ENCODE data around the gene SEC16B. TPM values are rescaled to one million over a fixed set of nuclear protein-coding genes. Genes with fewer than 3 reads are reported as not detected.

The SEC16B gene
- total RNA-seq, 1 donor = not detected

DNA sequence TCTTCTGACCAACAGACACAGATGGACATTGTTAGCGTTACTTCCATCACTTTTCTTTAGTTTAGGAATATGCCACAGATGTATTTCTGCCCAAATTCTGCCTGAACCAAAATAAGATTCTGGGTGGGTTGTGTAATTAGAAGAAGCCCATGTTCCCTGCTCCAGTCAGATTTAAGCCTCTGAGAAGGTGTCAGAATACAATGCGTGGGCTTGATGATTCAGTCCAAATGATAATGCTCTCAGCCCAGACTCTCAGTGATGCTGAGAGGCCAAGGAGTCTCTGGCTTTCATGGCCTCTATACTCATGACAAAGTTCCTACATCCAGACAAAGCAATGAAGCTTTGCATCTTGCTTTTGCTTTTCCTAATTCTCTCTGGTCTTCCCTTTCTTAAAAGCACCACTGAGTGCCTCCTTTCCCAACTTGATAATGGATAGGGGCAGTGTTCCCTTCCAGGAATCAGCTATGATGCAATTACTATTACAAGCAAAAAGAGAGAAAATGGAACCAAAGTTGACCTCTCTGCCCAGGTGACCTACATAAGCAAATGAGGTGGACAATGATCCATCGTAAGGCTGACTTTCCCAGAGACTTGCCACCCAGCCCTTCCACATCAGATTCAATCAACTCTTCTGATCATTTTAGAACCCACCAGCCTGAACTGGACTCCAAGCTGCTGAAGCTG, 8.8 kb downstream of the SEC16B start:
- Histone ChIP-seq H3K9me3 (ENCODE audit: low read depth, low read length) (no peaks in the 10 kb centered on the region), H3K4me3 (ENCODE audit: low read length) (no peak overlapping the region), H3K4me1 (ENCODE audit: insufficient read depth, low read length) (no peaks in the 10 kb centered on the region), H3K27me3 (ENCODE audit: insufficient read depth, low read length) (no peaks in the 10 kb centered on the region)

DNA sequence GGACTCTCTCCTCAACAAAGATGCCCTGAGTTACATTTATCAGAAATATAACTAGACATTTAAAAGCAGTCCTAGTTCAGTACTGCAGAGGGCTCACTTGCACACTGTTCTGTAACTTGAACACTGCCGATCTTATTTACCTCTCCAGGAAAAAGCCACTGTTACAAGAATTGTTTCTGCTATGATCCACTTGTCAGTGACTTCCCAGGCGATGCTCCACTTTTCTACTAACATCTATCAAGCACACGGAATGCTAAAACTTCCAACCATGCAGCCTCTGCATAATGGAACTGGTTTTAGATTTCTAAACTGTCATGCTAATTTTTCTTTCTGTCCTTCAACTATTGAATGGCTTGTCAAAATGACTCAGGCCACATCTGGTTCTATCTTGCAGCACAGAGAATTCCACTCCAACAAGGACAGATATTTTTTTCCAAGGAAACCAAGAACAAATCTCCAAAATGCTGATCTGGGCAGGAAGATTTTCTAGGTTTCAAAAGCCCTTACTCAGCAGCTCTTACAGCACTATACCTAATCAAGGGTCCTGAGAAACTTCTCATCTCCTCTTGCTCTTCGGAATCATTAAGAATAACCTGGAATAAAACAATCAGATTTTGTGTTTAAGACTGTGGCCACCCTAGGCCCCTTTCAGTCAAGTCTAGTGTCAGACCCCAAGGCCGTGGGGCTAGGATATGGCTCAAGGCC, 9.9 kb downstream of the SEC16B start:
- no peaks in the 10 kb centered on the region for H3K4me1 ChIP-seq (ENCODE audit: insufficient read depth, low read length)
- no peaks in the 10 kb centered on the region for H3K9me3 ChIP-seq (ENCODE audit: low read depth, low read length)
- no peak overlapping the region for H3K4me3 ChIP-seq (ENCODE audit: low read length)
- H3K27me3 ChIP-seq (ENCODE audit: insufficient read depth, low read length) = no peaks in the 10 kb centered on the region

DNA sequence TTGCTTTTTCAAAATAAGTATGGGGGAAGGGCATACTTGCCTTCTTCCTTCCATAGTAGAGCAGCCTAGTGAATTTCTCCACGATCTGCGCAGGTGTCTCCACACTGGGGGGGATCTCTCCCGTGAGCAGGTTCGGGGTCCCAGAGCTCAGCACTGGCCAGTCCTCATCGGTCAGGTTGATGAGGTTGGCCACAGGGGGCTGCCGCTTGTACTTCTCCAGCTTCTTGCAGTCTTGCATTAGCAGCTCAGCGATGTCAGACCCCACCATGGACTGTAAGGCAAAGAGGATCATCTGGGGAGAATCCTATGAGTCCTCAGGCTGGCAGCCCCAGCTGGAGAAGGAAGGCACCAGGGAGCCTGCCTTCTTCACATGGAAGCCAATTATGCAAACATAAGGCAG, 11.8 kb downstream of the SEC16B start:
- no peaks in the 10 kb centered on the region for H3K27me3 ChIP-seq (ENCODE audit: insufficient read depth, low read length)
- H3K4me1 ChIP-seq (ENCODE audit: insufficient read depth, low read length) = no peaks in the 10 kb centered on the region
- no peaks in the 10 kb centered on the region for H3K9me3 ChIP-seq (ENCODE audit: low read depth, low read length)
- no peak overlapping the region for H3K4me3 ChIP-seq (ENCODE audit: low read length)

DNA sequence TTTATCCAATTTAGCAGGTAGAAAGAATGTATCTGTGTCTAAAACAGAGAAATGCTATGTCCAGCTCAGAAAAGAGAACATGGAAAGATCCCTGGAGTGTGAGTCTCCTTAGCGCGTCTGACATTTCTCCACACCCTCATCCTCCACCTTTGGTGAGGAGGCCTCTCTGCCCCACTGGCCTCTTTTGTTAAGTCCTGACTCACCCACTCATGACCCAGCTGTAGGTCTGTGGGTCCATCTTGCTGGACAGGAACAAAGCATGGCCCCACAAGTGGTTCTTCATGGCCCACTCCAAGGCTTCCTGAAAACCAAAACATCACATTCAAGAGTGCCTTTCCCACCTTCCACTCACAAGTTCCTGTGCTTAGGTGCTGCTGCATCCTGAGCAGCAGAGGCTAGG, 15.8 kb downstream of the SEC16B start:
- Histone ChIP-seq H3K9me3 (ENCODE audit: low read depth, low read length) (no peaks in the 10 kb centered on the region), H3K27me3 (ENCODE audit: insufficient read depth, low read length) (no peaks in the 10 kb centered on the region), H3K4me3 (ENCODE audit: low read length) (no peak overlapping the region)

DNA sequence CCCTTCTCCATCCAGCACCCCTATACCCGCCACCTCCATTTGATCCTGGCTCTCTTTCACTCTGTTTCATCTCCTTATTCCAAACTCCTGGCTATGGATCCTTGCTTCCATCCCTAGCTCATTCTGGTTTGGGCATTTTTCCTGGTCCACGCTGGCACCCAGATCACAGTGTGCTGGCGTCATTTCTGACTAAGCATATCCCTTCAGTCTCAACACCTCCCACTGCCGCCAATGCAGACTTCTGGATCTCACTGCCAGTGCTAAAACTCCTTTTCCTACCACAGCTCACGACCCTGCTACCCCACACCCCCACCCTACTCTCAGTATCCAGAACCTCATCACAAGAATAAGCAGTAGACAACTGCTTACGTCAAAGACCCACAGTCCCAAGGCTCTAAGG, 16.3 kb downstream of the SEC16B start:
- H3K4me3 ChIP-seq (ENCODE audit: low read length) = no peak overlapping the region
- H3K27me3 ChIP-seq (ENCODE audit: insufficient read depth, low read length) = no peaks in the 10 kb centered on the region
- H3K4me1 ChIP-seq (ENCODE audit: insufficient read depth, low read length) = peaks cover 8% of the 10 kb centered on the region
- H3K9me3 ChIP-seq (ENCODE audit: low read depth, low read length) = no peaks in the 10 kb centered on the region

More for the DNA sequence above, 15.8 kb downstream of the SEC16B start:
- peaks cover 8% of the 10 kb centered on the region for H3K4me1 ChIP-seq (ENCODE audit: insufficient read depth, low read length)

DNA sequence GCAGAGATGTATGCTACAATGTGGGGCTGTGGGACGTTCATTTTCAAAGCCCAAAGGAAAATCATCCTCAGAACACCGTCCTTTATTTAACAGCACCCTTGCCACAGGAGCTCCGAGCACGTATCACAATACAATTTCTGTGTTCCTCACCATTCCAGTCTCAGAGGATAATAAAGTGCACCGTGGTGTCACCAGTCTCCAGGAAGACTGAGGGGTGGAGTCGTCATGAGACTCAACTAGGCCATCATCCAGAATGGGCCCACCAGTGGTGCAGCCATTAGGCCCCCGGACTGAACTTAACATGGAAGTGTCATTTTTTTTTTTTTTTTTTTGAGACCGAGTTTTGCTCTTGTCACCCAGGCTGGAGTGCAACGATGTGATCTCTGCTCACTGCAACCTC, 17.2 kb downstream of the SEC16B start:
- H3K9me3 ChIP-seq (ENCODE audit: low read depth, low read length) = no peaks in the 10 kb centered on the region
- H3K4me1 ChIP-seq (ENCODE audit: insufficient read depth, low read length) = peaks cover 8% of the 10 kb centered on the region
- H3K4me3 ChIP-seq (ENCODE audit: low read length) = no peak overlapping the region
- no peaks in the 10 kb centered on the region for H3K27me3 ChIP-seq (ENCODE audit: insufficient read depth, low read length)

DNA sequence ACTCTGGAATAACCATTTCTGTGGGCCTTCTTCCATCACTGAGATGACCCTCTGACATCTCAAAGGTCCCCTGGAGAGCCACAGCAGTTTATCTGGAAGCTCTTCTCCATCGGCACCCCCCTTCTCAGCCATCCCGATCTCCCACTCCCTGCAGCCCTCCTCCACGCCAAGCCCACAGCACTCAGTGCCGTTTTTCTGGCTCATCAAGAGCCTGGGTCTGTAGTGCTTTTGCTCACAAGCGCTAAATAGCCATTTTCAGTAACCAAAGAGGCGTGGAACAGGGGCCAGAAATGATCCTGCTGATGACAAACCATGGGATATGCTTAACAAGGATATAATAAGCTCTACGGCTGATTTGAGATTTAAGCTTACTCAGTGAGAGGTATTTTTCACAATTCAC, 17.6 kb downstream of the SEC16B start:
- Histone ChIP-seq H3K9me3 (ENCODE audit: low read depth, low read length) (no peaks in the 10 kb centered on the region), H3K27me3 (ENCODE audit: insufficient read depth, low read length) (no peaks in the 10 kb centered on the region), H3K4me3 (ENCODE audit: low read length) (no peak overlapping the region), H3K4me1 (ENCODE audit: insufficient read depth, low read length) (peaks cover 8% of the 10 kb centered on the region)

DNA sequence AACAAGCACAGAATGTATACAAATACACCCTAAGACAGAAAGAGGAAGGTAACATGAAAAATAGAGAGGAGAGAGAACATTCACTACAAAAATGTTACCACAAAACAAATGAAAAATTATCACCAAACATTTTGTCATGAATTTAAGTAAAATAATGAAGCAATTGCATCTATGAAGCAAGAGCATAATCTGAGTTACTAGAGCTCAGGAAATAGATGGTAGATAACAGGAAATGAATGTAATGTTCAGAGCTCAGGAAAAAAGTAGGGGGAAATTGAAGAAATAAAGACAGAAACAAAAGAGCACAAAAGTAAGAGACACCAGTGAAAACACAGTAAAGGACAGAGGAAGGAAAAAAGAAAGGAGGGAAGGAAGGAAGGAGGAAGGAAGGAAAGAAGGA, 19.4 kb downstream of the SEC16B start:
- H3K27me3 ChIP-seq (ENCODE audit: insufficient read depth, low read length) = no peaks in the 10 kb centered on the region
- H3K4me3 ChIP-seq (ENCODE audit: low read length) = no peak overlapping the region
- peaks cover 8% of the 10 kb centered on the region for H3K4me1 ChIP-seq (ENCODE audit: insufficient read depth, low read length)
- H3K9me3 ChIP-seq (ENCODE audit: low read depth, low read length) = no peaks in the 10 kb centered on the region

DNA sequence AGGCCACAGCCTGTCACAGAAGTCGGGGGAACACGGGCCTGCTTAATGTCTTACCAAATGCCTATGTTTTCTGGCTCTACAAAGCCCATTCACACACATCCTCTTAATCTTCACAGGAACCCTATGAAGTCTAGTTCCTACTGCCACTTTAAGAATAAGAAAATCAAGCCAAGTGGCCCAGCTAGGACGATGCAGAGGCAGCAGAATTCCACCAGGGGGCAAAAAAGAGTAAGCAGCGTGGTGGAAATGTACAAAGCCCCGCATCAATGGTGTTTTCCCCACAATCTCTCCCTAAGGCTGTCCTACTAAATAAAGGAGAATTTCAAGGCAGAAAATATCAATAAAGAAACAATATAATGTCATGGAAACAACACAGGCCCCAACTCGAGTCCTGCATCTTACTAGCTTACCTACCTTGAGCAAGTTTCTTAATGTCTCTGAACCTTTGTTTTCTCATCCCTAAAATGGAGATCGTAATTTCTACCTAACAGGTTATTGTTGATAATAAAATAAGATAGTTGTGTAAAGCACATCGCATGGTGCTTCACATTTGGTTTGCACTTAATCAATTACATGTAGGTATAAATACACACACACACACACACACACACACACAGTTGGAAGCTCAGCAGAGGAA, 21.4 kb downstream of the SEC16B start:
- Histone ChIP-seq H3K9me3 (ENCODE audit: low read depth, low read length) (no peaks in the 10 kb centered on the region), H3K27me3 (ENCODE audit: insufficient read depth, low read length) (no peaks in the 10 kb centered on the region), H3K4me3 (ENCODE audit: low read length) (no peak overlapping the region), H3K4me1 (ENCODE audit: insufficient read depth, low read length) (peaks cover 8% of the 10 kb centered on the region)

DNA sequence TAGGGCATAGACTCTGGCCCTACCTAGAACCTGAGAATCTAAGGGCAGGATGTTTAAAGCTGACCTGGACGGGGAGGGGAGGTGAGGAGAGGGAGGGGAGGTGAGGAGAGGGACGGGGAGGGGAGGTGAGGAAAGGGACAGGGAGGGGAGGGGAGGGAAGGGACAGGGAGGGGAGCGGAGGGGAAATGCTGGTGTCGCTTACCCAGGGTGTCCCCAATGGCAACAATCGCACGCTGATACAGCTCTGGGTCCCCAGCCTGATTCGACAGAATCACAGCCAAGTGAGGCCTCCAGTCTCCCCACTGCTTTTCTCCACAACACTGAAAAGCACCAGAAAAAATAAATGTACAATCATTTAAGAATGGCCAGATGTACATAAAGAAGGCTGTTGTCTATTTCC, 22.2 kb downstream of the SEC16B start:
- H3K4me3 ChIP-seq (ENCODE audit: low read length) = no peak overlapping the region
- H3K4me1 ChIP-seq (ENCODE audit: insufficient read depth, low read length) = peaks cover 8% of the 10 kb centered on the region
- H3K27me3 ChIP-seq (ENCODE audit: insufficient read depth, low read length) = no peaks in the 10 kb centered on the region
- no peaks in the 10 kb centered on the region for H3K9me3 ChIP-seq (ENCODE audit: low read depth, low read length)

DNA sequence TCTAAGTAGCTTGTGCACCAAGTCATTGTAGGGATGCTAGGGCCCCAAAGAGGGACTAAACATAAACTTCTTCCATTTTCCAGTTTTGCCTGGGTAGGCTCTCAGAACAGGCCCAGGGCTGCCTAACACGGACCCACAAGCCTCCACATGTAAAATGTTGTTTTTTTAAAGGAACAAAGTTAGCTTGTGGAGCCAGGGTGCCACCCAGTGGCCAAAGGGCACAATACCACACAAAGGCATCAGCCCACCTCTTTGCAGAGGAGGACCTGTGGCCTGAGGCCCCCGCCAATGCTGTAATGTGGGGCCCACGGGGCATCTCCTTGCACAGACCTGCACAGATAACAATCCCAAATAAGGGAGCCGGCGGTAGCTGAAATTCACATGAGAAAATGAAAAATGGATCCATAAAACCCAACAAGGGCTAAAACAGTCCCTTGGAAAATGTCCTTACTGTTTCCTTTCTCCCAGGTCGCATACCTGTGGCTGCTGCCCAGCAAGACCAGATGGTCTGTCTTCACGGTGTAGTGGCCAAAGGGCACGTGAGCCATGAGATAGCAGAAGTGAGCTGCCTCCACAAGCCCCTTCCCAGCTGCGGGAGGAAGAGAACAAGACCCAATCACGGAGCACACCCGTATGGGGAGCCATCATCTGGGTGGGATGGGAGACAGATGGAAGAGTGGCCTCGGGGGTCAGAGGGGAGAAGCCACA, 23.8 kb downstream of the SEC16B start:
- Histone ChIP-seq H3K27me3 (ENCODE audit: insufficient read depth, low read length) (no peaks in the 10 kb centered on the region), H3K9me3 (ENCODE audit: low read depth, low read length) (no peaks in the 10 kb centered on the region), H3K4me1 (ENCODE audit: insufficient read depth, low read length) (peaks cover 8% of the 10 kb centered on the region), H3K4me3 (ENCODE audit: low read length) (no peak overlapping the region)

DNA sequence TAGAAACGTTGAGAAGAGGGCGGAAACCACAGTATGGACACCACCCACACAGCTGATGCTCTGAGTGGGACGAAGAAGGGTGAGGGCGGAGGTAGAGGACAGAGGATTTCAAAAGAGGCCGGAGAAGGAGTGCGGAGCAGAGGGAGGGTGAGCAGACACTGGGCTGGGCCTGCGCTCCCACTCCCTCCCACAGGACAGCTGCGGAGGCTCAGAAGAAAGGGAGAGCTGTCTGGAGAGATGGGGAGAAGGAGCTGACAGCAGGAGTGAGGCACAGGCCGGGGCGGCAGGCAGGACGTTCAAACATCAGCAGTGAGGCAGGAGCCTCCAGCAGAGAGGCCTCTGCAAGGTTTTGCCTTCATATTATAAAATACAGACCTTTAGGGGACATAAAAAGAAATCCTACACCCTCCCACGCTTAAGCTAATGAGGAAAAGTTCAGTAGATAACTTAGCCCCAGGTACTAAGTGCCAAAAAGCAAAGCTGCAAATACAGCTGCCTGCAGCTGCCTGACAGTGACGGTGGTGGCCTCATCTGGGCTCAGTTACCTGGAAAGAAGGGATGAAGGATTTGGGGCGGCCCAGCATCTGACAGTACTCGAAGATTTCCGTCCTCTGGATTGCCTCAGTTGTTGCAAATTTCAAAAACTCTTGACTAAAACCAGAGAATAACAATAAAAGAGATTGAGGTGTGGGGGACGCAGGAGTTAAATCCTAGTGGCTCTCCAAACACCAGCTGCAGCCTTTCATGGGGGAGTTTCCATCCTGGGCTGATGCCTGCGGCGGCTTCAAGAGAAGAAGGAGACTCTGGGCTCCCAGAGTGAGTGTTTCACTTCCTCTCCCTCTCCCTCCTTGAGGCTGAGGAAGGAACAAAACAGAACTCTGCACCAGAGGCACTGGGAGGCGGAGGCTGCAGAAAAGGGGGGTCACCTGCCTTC, 25.6 kb downstream of the SEC16B start:
- Histone ChIP-seq H3K4me1 (ENCODE audit: insufficient read depth, low read length) (no peaks in the 10 kb centered on the region), H3K27me3 (ENCODE audit: insufficient read depth, low read length) (no peaks in the 10 kb centered on the region), H3K4me3 (ENCODE audit: low read length) (no peak overlapping the region), H3K9me3 (ENCODE audit: low read depth, low read length) (no peaks in the 10 kb centered on the region)

DNA sequence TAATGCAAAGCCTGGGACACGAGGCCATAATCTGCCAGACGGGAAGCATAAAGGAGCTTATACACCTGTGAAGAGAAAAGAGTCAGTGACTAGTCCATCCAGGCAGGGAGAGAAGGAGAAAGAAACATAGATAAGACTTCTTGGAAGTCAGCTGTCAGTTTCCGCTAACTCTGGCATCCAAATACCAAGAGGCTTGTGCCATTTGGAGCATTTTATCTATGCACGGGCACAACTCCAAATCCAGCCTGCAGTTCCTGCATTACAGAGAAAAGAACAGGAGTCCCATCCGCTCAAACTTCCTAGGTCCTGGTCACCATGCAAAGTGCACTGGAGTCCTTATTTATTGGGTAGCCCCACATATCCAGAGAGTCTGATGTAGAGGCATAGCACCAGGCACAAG, 27.9 kb downstream of the SEC16B start:
- Histone ChIP-seq H3K4me1 (ENCODE audit: insufficient read depth, low read length) (no peaks in the 10 kb centered on the region), H3K9me3 (ENCODE audit: low read depth, low read length) (no peaks in the 10 kb centered on the region), H3K27me3 (ENCODE audit: insufficient read depth, low read length) (no peaks in the 10 kb centered on the region), H3K4me3 (ENCODE audit: low read length) (no peak overlapping the region)

DNA sequence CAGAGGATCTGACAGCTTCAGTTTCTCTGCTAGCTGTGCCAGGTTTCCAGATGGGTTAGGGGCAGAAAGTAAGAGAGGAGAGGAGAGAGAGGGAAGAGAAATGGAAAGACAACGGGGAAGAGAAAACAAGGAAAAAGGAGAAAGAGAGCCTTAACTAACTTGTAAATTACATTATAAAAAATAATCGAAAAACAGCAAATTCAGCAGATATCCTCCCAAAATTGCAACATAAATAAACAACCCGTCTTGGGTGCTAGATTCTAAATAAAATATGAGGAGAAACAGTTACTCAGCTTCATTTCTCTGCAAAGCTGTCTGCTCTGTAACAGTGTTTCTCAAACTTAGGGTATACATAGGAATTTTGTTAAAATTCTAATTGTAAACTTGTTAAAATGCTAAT, 29.2 kb downstream of the SEC16B start:
- Histone ChIP-seq H3K4me3 (ENCODE audit: low read length) (no peak overlapping the region), H3K9me3 (ENCODE audit: low read depth, low read length) (no peaks in the 10 kb centered on the region), H3K27me3 (ENCODE audit: insufficient read depth, low read length) (no peaks in the 10 kb centered on the region)

More for the DNA sequence above, 29.2 kb downstream of the SEC16B start:
- no peaks in the 10 kb centered on the region for H3K4me1 ChIP-seq (ENCODE audit: insufficient read depth, low read length)

All from mononuclear cell (primary cell).